ENCODE measurements around the gene SUDS3. TPM values are rescaled to one million over a fixed set of nuclear protein-coding genes. Genes with fewer than 3 reads are reported as not detected.

SUDS3 gene
- total RNA-seq, 1 experiment from 2014 or later: 50.7 TPM

- H3K79me2 ChIP-seq (ENCODE audit: low read depth): peaks cover 10% of the 10 kb centered on the region
- H3K36me3 ChIP-seq (ENCODE audit: low read depth): no peaks in the 10 kb centered on the region
- H3K27me3 ChIP-seq (ENCODE audit: insufficient read depth, low read depth): no peaks in the 10 kb centered on the region
- H3K9me3 ChIP-seq (ENCODE audit: insufficient read depth, low read depth): no peaks in the 10 kb centered on the region; the same call in 1 of the 2 replicates
- DNase-seq: no peak
- H4K20me1 ChIP-seq (ENCODE audit: insufficient read depth): no peaks in the 10 kb centered on the region
- H3F3A ChIP-seq (ENCODE audit: insufficient read depth, low read depth): no peaks in the 10 kb centered on the region
- H2AFZ ChIP-seq: no peak overlapping the region
- ChIA-PET POLR2A (ENCODE audit: unreplicated experiment) (no interaction called here), CTCF (no interaction called here)
- H3K4me1 ChIP-seq (replicated peaks; ENCODE audit: insufficient read depth): no peaks in the 10 kb centered on the region
- no peak overlapping the region for H3K27ac ChIP-seq
- TF ChIP-seq CTCF (conservative IDR thresholded peaks at IDR 0.05) (no peak), EZH2 (IDR thresholded peaks at IDR 0.05; ENCODE audit: low read depth) (no peak)
- no TSS peak for BruUV-seq (replicated peaks)
- intact Hi-C loops (cut with micrococcal nuclease; ENCODE audit: unreplicated experiment): no loop called here
- H3K9me2 ChIP-seq (ENCODE audit: insufficient read depth): no peaks in the 10 kb centered on the region
- no peak overlapping the region for H3K4me3 ChIP-seq
- no peak overlapping the region for H3K4me2 ChIP-seq
Measured at GRCh38 chr12:118345355-118345754, 31.0 kb upstream of the SUDS3 start.

GRCh38 chr12:118346895-118347294, 29.5 kb upstream of the SUDS3 start:
- H4K20me1 ChIP-seq (ENCODE audit: insufficient read depth): no peaks in the 10 kb centered on the region
- no peaks in the 10 kb centered on the region for H3K9me2 ChIP-seq (ENCODE audit: insufficient read depth)
- no peaks in the 10 kb centered on the region for H3K27me3 ChIP-seq (ENCODE audit: insufficient read depth, low read depth)
- H3K27ac ChIP-seq: no peak overlapping the region
- DNase-seq: no peak
- no peaks in the 10 kb centered on the region; the same call in 1 of the 2 replicates for H3K9me3 ChIP-seq (ENCODE audit: insufficient read depth, low read depth)
- no peak overlapping the region for H3K4me3 ChIP-seq
- H3K4me2 ChIP-seq: no peak overlapping the region
- intact Hi-C loops (cut with micrococcal nuclease; ENCODE audit: unreplicated experiment): no loop called here
- no peaks in the 10 kb centered on the region for H3K36me3 ChIP-seq (ENCODE audit: low read depth)
- H3F3A ChIP-seq (ENCODE audit: insufficient read depth, low read depth): no peaks in the 10 kb centered on the region
- no peaks in the 10 kb centered on the region for H3K4me1 ChIP-seq (replicated peaks; ENCODE audit: insufficient read depth)
- ChIA-PET CTCF (no interaction called here), POLR2A (ENCODE audit: unreplicated experiment) (interaction anchor here (0.6 kb wide), 1 partner anchor 39 kb away, joined by 4 read pairs; no protein-coding TSS in a partner anchor)
- TF ChIP-seq CTCF (conservative IDR thresholded peaks at IDR 0.05) (no peak), EZH2 (IDR thresholded peaks at IDR 0.05; ENCODE audit: low read depth) (no peak)
- BruUV-seq (replicated peaks): no TSS peak
- H3K79me2 ChIP-seq (ENCODE audit: low read depth): peaks cover 11% of the 10 kb centered on the region
- no peak overlapping the region for H2AFZ ChIP-seq

- Histone ChIP-seq H3K4me3 (no peak overlapping the region), H3K27me3 (ENCODE audit: insufficient read depth, low read depth) (no peaks in the 10 kb centered on the region), H3K79me2 (ENCODE audit: low read depth) (peaks cover 20% of the 10 kb centered on the region), H3K27ac (no peak overlapping the region), H4K20me1 (ENCODE audit: insufficient read depth) (no peaks in the 10 kb centered on the region), H2AFZ (no peak overlapping the region), H3K9me3 (ENCODE audit: insufficient read depth, low read depth) (no peaks in the 10 kb centered on the region; the same call in 1 of the 2 replicates), H3K9me2 (ENCODE audit: insufficient read depth) (no peaks in the 10 kb centered on the region), H3K4me2 (no peak overlapping the region), H3K36me3 (ENCODE audit: low read depth) (no peaks in the 10 kb centered on the region), H3K4me1 (replicated peaks; ENCODE audit: insufficient read depth) (no peaks in the 10 kb centered on the region), H3F3A (ENCODE audit: insufficient read depth, low read depth) (no peaks in the 10 kb centered on the region)
- DNase-seq: no peak
- ChIA-PET CTCF (no interaction called here), POLR2A (ENCODE audit: unreplicated experiment) (no interaction called here)
- intact Hi-C loops (cut with micrococcal nuclease; ENCODE audit: unreplicated experiment): no loop called here
- no TSS peak for BruUV-seq (replicated peaks)
- TF ChIP-seq CTCF (conservative IDR thresholded peaks at IDR 0.05) (no peak), EZH2 (IDR thresholded peaks at IDR 0.05; ENCODE audit: low read depth) (no peak)
Measured at GRCh38 chr12:118347916-118348315, 28.4 kb upstream of the SUDS3 start.

Measured in PC-9 (cell line).